ENCODE results near the gene IL24. TPM values are rescaled to one million over a fixed set of nuclear protein-coding genes. Genes with fewer than 3 reads are reported as not detected.

Gene IL24
- total RNA-seq, 1 donor from 2014 or later: not detected

GRCh38 chr1:206880314-206880713 is 16.9 kb upstream of the IL24 start:
- no peaks in the 10 kb centered on the region for H3K27me3 Mint-ChIP-seq
- H3K9me3 Mint-ChIP-seq (ENCODE audit: low read depth): peaks cover 31% of the 10 kb centered on the region
- no peak overlapping the region for H3K27ac Mint-ChIP-seq
- H3K4me1 Mint-ChIP-seq (ENCODE audit: low read depth): no peaks in the 10 kb centered on the region
- DNase-seq (ENCODE audit: low spot score, unreplicated experiment): no peak
- TF ChIP-seq CTCF (IDR thresholded peaks at IDR 0.05; ENCODE audit: unreplicated experiment): no peak
- H3K36me3 Mint-ChIP-seq (ENCODE audit: insufficient read depth): no peaks in the 10 kb centered on the region
- no peak overlapping the region for H3K4me3 Mint-ChIP-seq (ENCODE audit: low read depth)

GRCh38 chr1:206882555-206882954 is 14.7 kb upstream of the IL24 start:
- no peak for DNase-seq (ENCODE audit: low spot score, unreplicated experiment)
- TF ChIP-seq CTCF (IDR thresholded peaks at IDR 0.05; ENCODE audit: unreplicated experiment): peak; percentile 21
- H3K4me3 Mint-ChIP-seq (ENCODE audit: low read depth): no peak overlapping the region
- H3K4me1 Mint-ChIP-seq (ENCODE audit: low read depth): no peaks in the 10 kb centered on the region
- peaks cover 7% of the 10 kb centered on the region for H3K27me3 Mint-ChIP-seq
- no peak overlapping the region for H3K27ac Mint-ChIP-seq
- peaks cover 15% of the 10 kb centered on the region for H3K9me3 Mint-ChIP-seq (ENCODE audit: low read depth)
- H3K36me3 Mint-ChIP-seq (ENCODE audit: insufficient read depth): no peaks in the 10 kb centered on the region

- Mint-ChIP-seq H3K36me3 (ENCODE audit: insufficient read depth) (no peaks in the 10 kb centered on the region), H3K27ac (no peak overlapping the region), H3K27me3 (peaks cover 9% of the 10 kb centered on the region), H3K9me3 (ENCODE audit: low read depth) (peaks cover 12% of the 10 kb centered on the region), H3K4me1 (ENCODE audit: low read depth) (no peaks in the 10 kb centered on the region), H3K4me3 (ENCODE audit: low read depth) (no peak overlapping the region)
- no peak for TF ChIP-seq CTCF (IDR thresholded peaks at IDR 0.05; ENCODE audit: unreplicated experiment)
- DNase-seq (ENCODE audit: low spot score, unreplicated experiment): no peak
Measured at GRCh38 chr1:206883160-206883559, 14.1 kb upstream of the IL24 start.

- Mint-ChIP-seq H3K9me3 (ENCODE audit: low read depth) (peaks cover 7% of the 10 kb centered on the region), H3K27ac (no peak overlapping the region), H3K4me1 (ENCODE audit: low read depth) (no peaks in the 10 kb centered on the region), H3K4me3 (ENCODE audit: low read depth) (no peak overlapping the region), H3K36me3 (ENCODE audit: insufficient read depth) (no peaks in the 10 kb centered on the region), H3K27me3 (peaks cover 9% of the 10 kb centered on the region)
- no peak for DNase-seq (ENCODE audit: low spot score, unreplicated experiment)
- TF ChIP-seq CTCF (IDR thresholded peaks at IDR 0.05; ENCODE audit: unreplicated experiment): no peak
Measured at GRCh38 chr1:206883876-206884275, 13.4 kb upstream of the IL24 start.

GRCh38 chr1:206885341-206886060 is 11.7 kb upstream of the IL24 start:
- Mint-ChIP-seq H3K4me1 (ENCODE audit: low read depth) (no peaks in the 10 kb centered on the region), H3K36me3 (ENCODE audit: insufficient read depth) (no peaks in the 10 kb centered on the region), H3K27me3 (peaks cover 14% of the 10 kb centered on the region), H3K27ac (no peak overlapping the region), H3K9me3 (ENCODE audit: low read depth) (no peaks in the 10 kb centered on the region), H3K4me3 (ENCODE audit: low read depth) (no peak overlapping the region)
- DNase-seq (ENCODE audit: low spot score, unreplicated experiment): no peak
- TF ChIP-seq CTCF (IDR thresholded peaks at IDR 0.05; ENCODE audit: unreplicated experiment): no peak
